Body of pancreas (tissue), 4 donors: ENCODE results near the gene EDC4.

Experiments used
- POLR2A ChIP-seq, 3 donors: fragments of 450-650 bp; IDR thresholded peaks; one replicate each; pipeline ENCODE4 v1.6.1; 2016; ENCODE audit warnings: antibody characterized with exemption in 3 of 3, mild to moderate bottlenecking in 2 of 3
- TF ChIP-seq, protein P1 (sequence below), 7 experiments: fragments of 450-650 bp in 4 of 7; fragments of 200-600 bp in 3 of 7; sonication (generic) in 3 of 7; IDR thresholded peaks; one replicate each; pipeline ENCODE4 v1.5.1; 2016 to 2019; ENCODE audit warnings: antibody characterized with exemption in 7 of 7

DNA sequence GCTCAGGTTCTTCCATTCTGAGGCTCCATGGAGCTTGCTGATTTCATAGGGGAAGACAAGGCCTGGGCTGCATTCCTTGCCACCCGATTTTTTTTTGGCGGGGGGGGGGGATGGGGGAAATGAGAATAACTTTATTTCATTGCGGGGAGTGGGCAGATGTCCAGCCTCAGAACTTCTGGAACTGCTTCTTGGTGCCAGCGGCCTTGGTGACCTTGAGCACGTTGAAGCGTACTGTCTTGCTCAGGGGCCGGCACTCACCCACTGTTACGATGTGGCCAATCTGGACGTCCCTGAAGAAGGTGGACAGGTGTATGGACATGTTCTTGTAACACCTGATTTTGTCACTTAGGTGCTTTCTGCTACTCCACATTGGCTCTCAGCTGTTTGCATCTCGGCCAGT lies 17.1 kb upstream of the EDC4 start:
- TF ChIP-seq, protein P1, sequence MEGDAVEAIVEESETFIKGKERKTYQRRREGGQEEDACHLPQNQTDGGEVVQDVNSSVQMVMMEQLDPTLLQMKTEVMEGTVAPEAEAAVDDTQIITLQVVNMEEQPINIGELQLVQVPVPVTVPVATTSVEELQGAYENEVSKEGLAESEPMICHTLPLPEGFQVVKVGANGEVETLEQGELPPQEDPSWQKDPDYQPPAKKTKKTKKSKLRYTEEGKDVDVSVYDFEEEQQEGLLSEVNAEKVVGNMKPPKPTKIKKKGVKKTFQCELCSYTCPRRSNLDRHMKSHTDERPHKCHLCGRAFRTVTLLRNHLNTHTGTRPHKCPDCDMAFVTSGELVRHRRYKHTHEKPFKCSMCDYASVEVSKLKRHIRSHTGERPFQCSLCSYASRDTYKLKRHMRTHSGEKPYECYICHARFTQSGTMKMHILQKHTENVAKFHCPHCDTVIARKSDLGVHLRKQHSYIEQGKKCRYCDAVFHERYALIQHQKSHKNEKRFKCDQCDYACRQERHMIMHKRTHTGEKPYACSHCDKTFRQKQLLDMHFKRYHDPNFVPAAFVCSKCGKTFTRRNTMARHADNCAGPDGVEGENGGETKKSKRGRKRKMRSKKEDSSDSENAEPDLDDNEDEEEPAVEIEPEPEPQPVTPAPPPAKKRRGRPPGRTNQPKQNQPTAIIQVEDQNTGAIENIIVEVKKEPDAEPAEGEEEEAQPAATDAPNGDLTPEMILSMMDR (IDR thresholded peaks at IDR 0.05), result no peak
- no peak for TF ChIP-seq POLR2A (IDR thresholded peaks at IDR 0.05)
